Small intestine (tissue), 7 donors: ENCODE results near the gene MRPS27. TPM values are rescaled to one million over a fixed set of nuclear protein-coding genes. Genes with fewer than 3 reads are reported as not detected.

Experiments used
- DNase-seq, 2 donors: peaks; one replicate each; pipeline versions ENCODE4 v3.0.0 to v3.0.0-alpha.2; 2013
- FAIRE-seq: peaks from 2 replicates; lab custom pipeline; 2012; peaks lifted over from hg19 to GRCh38; lab: Jason Lieb, UNC
- H3K27ac ChIP-seq, 3 donors: one replicate each; pipeline ENCODE4 v1.5.1; 2013; ENCODE audit warnings: low read length in 2 of 3, mild to moderate bottlenecking in 2 of 3, control low read depth in 1 of 3, inconsistent platforms in 1 of 3, low read depth in 1 of 3, moderate library complexity in 1 of 3
- H3K27me3 ChIP-seq, 3 donors: one replicate each; pipeline ENCODE4 v1.6.1; 2013; ENCODE audit warnings: low read length in 3 of 3, inconsistent platforms in 1 of 3; ENCODE audit not compliant: control insufficient read depth in 3 of 3, insufficient read depth in 3 of 3
- H3K36me3 ChIP-seq, 3 donors: one replicate each; pipeline ENCODE4 v1.6.1; 2013; ENCODE audit warnings: low read length in 3 of 3, inconsistent platforms in 1 of 3, low read depth in 1 of 3, mild to moderate bottlenecking in 1 of 3, moderate library complexity in 1 of 3; ENCODE audit not compliant: control insufficient read depth in 3 of 3, insufficient read depth in 2 of 3
- H3K4me1 ChIP-seq, 3 donors: one replicate each; pipeline ENCODE4 v1.6.1; 2013; ENCODE audit warnings: low read length in 2 of 3, inconsistent platforms in 1 of 3, low read depth in 1 of 3, mild to moderate bottlenecking in 1 of 3, moderate library complexity in 1 of 3; ENCODE audit not compliant: control insufficient read depth in 3 of 3, insufficient read depth in 2 of 3
- H3K4me3 ChIP-seq, 3 donors: one replicate each; pipeline ENCODE4 v1.5.1; 2013; ENCODE audit warnings: low read length in 3 of 3, control low read depth in 1 of 3, inconsistent platforms in 1 of 3, low read depth in 1 of 3, mild to moderate bottlenecking in 1 of 3, moderate library complexity in 1 of 3
- H3K9me3 ChIP-seq, 2 donors: one replicate each; pipeline ENCODE4 v1.6.1; 2013; ENCODE audit warnings: low read depth in 1 of 2, low read length in 1 of 2; ENCODE audit not compliant: control insufficient read depth in 2 of 2, insufficient read depth in 1 of 2
- WGBS, 3 donors: extraction: QIAGEN DNeasy Blood & Tissue Kit; methylation state at CpG; one replicate each; pipeline ENCODE4 v1.1.7; 2013; 5-methylcytosine and 5-hydroxymethylcytosine counted together
- polyA plus RNA-seq, 4 donors: library from polyadenylated mRNA; stranded (reverse) in 3 of 4; unstranded in 1 of 4; fragments of 200-250 nt in 3 of 4; fragments of 120-200 nt in 1 of 4; gene quantifications; one replicate each; pipeline versions ENCODE4 v1.2.1 to v1.2.3, GENCODE V29; 2013
- donor health status: healthy with polysubstance abuse.
- donor health status: control.
- donor health status: control.
- donor health status: Bipolar disorder and iron deficiency.
- donor health status: healthy.

Gene MRPS27
- polyA plus RNA-seq, 4 donors: 11.9 to 51.1 (median 29.6) TPM

- H3K9me3 ChIP-seq: no peaks in the 10 kb centered on the region
- H3K27ac ChIP-seq: no peak overlapping the region
- H3K4me1 ChIP-seq: no peaks in the 10 kb centered on the region
- FAIRE-seq (no peak), DNase-seq (no peak)
- H3K27me3 ChIP-seq: no peaks in the 10 kb centered on the region
- no peak overlapping the region for H3K4me3 ChIP-seq
- WGBS, 3 donors: 100% methylated on average over 1 of the region's 1 CpG
- H3K36me3 ChIP-seq: peaks cover 0 to 8% (median 3%) of the 10 kb centered on the region in 3 donors
These were observed 43.2 kb upstream of the MRPS27 start for GRCh38 chr5:72363166-72363802.

- Histone ChIP-seq H3K27me3 (no peaks in the 10 kb centered on the region), H3K4me3 (no peak overlapping the region), H3K36me3 (peaks cover 0 to 13% (median 3%) of the 10 kb centered on the region in 3 donors), H3K4me1 (no peaks in the 10 kb centered on the region), H3K9me3 (no peaks in the 10 kb centered on the region), H3K27ac (no peak overlapping the region)
- no peak for FAIRE-seq
- DNase-seq: no peak
- 96 to 100% (median 97%) methylated on average over 1 of the region's 1 CpG for WGBS, 3 donors
These were observed 39.8 kb upstream of the MRPS27 start for GRCh38 chr5:72359886-72360285.

- Histone ChIP-seq H3K36me3 (peaks cover 0 to 13% (median 3%) of the 10 kb centered on the region in 3 donors), H3K27me3 (no peaks in the 10 kb centered on the region), H3K4me3 (no peak overlapping the region), H3K27ac (no peak overlapping the region), H3K4me1 (no peaks in the 10 kb centered on the region), H3K9me3 (no peaks in the 10 kb centered on the region)
- DNase-seq (no peak), FAIRE-seq (no peak)
These were observed 38.9 kb upstream of the MRPS27 start for GRCh38 chr5:72358925-72359324.

GRCh38 chr5:72356361-72356760, 36.3 kb upstream of the MRPS27 start:
- 84 to 86% (median 85%) methylated on average over 1 of the region's 1 CpG for WGBS, 3 donors
- no peaks in the 10 kb centered on the region for H3K4me1 ChIP-seq
- FAIRE-seq (no peak), DNase-seq (no peak)
- no peak overlapping the region for H3K4me3 ChIP-seq
- H3K9me3 ChIP-seq: no peaks in the 10 kb centered on the region
- H3K27me3 ChIP-seq: no peaks in the 10 kb centered on the region
- H3K36me3 ChIP-seq: peaks cover 0 to 11% (median 3%) of the 10 kb centered on the region in 3 donors
- H3K27ac ChIP-seq: no peak overlapping the region

GRCh38 chr5:72355706-72356299, 35.8 kb upstream of the MRPS27 start:
- no peaks in the 10 kb centered on the region for H3K4me1 ChIP-seq
- FAIRE-seq (no peak), DNase-seq (peak; percentile 10 to 12)
- H3K36me3 ChIP-seq: peaks cover 0 to 8% (median 3%) of the 10 kb centered on the region in 3 donors
- no peak overlapping the region for H3K27ac ChIP-seq
- 81 to 88% (median 86%) methylated on average over 5 of the region's 5 CpGs for WGBS, 3 donors
- H3K4me3 ChIP-seq: no peak overlapping the region
- H3K9me3 ChIP-seq: no peaks in the 10 kb centered on the region
- no peaks in the 10 kb centered on the region for H3K27me3 ChIP-seq

- no peaks in the 10 kb centered on the region for H3K27me3 ChIP-seq
- no peaks in the 10 kb centered on the region for H3K9me3 ChIP-seq
- no peak overlapping the region for H3K27ac ChIP-seq
- peaks cover 0 to 3% (median 0%) of the 10 kb centered on the region in 3 donors for H3K36me3 ChIP-seq
- no peak for FAIRE-seq
- no peak for DNase-seq
- no peak overlapping the region for H3K4me3 ChIP-seq
- H3K4me1 ChIP-seq: no peaks in the 10 kb centered on the region
These were observed 33.0 kb upstream of the MRPS27 start for GRCh38 chr5:72353046-72353445.

- WGBS, 3 donors: 89 to 100% (median 93%) methylated on average over 1 of the region's 1 CpG
- Histone ChIP-seq H3K36me3 (peaks cover 0 to under 1% (median 0%) of the 10 kb centered on the region in 3 donors), H3K4me1 (no peaks in the 10 kb centered on the region), H3K27ac (no peak overlapping the region), H3K4me3 (no peak overlapping the region), H3K27me3 (no peaks in the 10 kb centered on the region), H3K9me3 (no peaks in the 10 kb centered on the region)
- FAIRE-seq (no peak), DNase-seq (no peak)
These were observed 32.6 kb upstream of the MRPS27 start for GRCh38 chr5:72352616-72353015.

- H3K4me1 ChIP-seq: no peaks in the 10 kb centered on the region
- no peak for DNase-seq
- WGBS, 3 donors: 93 to 97% (median 95%) methylated on average over 2 of the region's 2 CpGs
- no peaks in the 10 kb centered on the region for H3K9me3 ChIP-seq
- no peak overlapping the region for H3K27ac ChIP-seq
- FAIRE-seq: no peak
- peaks cover 0 to 4% (median 2%) of the 10 kb centered on the region in 3 donors for H3K36me3 ChIP-seq
- H3K4me3 ChIP-seq: no peak overlapping the region
- no peaks in the 10 kb centered on the region for H3K27me3 ChIP-seq
These were observed 31.3 kb upstream of the MRPS27 start for GRCh38 chr5:72351376-72351775.
